B cell (primary cell): Measurements from ENCODE around the gene ZRANB1.

Experiments used
- EZH2 ChIP-seq: IDR thresholded peaks from 2 replicates; pipeline ENCODE4 v1.6.1; 2012; ENCODE audit warnings: borderline replicate concordance, low read depth, mild to moderate bottlenecking, moderate library complexity, low read length; ENCODE audit not compliant: insufficient read depth, poor library complexity, severe bottlenecking
- TF ChIP-seq, protein P1 (sequence below): fragments of 200-600 bp; IDR thresholded peaks from one replicate; pipeline ENCODE4 v1.8.0; 2022; ENCODE audit warnings: antibody characterized with exemption, mild to moderate bottlenecking

DNA sequence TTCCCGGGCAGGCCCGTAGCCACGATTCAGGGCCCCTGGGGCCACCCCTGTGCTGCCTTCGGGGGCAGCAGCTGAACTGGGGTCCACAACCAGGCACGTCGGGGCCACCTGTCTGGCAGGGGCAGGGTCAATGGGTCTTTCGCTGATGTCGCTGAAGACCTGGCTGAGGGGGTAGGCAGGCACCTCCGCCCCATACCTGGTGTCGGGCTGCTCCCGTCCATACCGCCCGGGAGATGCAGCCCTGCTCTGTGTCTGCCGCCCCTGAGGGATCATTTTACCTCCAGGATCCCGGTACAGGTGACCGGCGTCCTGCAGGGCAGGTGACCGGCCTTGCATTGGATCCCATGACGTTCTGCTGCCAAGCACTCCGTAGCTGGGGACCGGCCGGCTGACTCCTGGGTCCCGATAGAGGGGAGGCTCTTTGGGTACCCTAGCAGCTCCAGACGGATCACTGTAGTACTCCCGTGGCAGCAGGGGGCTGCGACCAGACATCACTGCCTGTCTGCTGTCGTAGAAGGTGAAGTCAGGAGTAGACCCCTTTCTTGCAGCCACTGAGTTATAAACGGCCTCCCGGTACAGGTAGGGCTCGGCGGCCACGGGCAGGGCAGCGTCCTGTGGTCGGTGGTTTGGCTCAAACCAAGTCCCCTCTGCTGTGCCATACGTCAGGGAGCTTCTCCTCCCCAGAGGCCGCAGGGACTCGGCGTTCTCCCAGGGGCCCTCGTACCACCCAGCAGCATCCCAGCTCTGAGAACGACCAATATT lies 85.2 kb downstream of the ZRANB1 start:
- TF ChIP-seq, protein P1, sequence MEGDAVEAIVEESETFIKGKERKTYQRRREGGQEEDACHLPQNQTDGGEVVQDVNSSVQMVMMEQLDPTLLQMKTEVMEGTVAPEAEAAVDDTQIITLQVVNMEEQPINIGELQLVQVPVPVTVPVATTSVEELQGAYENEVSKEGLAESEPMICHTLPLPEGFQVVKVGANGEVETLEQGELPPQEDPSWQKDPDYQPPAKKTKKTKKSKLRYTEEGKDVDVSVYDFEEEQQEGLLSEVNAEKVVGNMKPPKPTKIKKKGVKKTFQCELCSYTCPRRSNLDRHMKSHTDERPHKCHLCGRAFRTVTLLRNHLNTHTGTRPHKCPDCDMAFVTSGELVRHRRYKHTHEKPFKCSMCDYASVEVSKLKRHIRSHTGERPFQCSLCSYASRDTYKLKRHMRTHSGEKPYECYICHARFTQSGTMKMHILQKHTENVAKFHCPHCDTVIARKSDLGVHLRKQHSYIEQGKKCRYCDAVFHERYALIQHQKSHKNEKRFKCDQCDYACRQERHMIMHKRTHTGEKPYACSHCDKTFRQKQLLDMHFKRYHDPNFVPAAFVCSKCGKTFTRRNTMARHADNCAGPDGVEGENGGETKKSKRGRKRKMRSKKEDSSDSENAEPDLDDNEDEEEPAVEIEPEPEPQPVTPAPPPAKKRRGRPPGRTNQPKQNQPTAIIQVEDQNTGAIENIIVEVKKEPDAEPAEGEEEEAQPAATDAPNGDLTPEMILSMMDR, result no peak
- no peak for TF ChIP-seq EZH2
